Sigmoid colon (tissue), 7 donors: Measurements from ENCODE around the gene NHS. TPM values are rescaled to one million over a fixed set of nuclear protein-coding genes. Genes with fewer than 3 reads are reported as not detected.

Experiments used
- DNase-seq: peaks from one replicate; pipeline ENCODE4 v3.0.0-alpha.2; 2019
- H3K27ac ChIP-seq, 4 donors: fragments of 200-600 bp; sonication (generic); one replicate each; pipeline ENCODE4 v1.5.1; 2016 to 2019; ENCODE audit warnings: mild to moderate bottlenecking in 1 of 4
- H3K27me3 ChIP-seq, 3 donors: fragments of 200-600 bp; sonication (generic); one replicate each; pipeline ENCODE4 v1.5.1; 2019; ENCODE audit warnings: mild to moderate bottlenecking in 1 of 3
- H3K36me3 ChIP-seq, 4 donors: fragments of 200-600 bp; sonication (generic); one replicate each; pipeline ENCODE4 v1.5.1; 2016 to 2019
- H3K4me1 ChIP-seq, 4 donors: fragments of 200-600 bp; sonication (generic); one replicate each; pipeline ENCODE4 v1.5.1; 2017 to 2019
- H3K4me3 ChIP-seq, 4 donors: fragments of 200-600 bp; sonication (generic); one replicate each; pipeline ENCODE4 v1.5.1; 2017 to 2019; ENCODE audit warnings: mild to moderate bottlenecking in 2 of 4, moderate library complexity in 1 of 4
- H3K9me3 ChIP-seq, 4 donors: fragments of 200-600 bp in 3 of 4; sonication (generic) in 3 of 4; one replicate each; pipeline versions ENCODE4 v1.5.1 to v1.6.1; 2013 to 2019
- CTCF ChIP-seq, 4 experiments: fragments of 450-650 bp in 3 of 4; fragments of 200-600 bp in 1 of 4; IDR thresholded peaks; one replicate each; pipeline ENCODE4 v1.5.1; 2016 to 2019; ENCODE audit warnings: antibody characterized with exemption in 4 of 4, mild to moderate bottlenecking in 3 of 4, moderate library complexity in 2 of 4
- EP300 ChIP-seq, 4 donors: sonication (generic); formaldehyde crosslinking; IDR thresholded peaks; one replicate each; pipeline ENCODE4 v1.6.1; 2017; ENCODE audit warnings: antibody characterized with exemption in 4 of 4
- POLR2A ChIP-seq, 2 donors: fragments of 450-650 bp; IDR thresholded peaks; one replicate each; pipeline ENCODE4 v1.6.1; 2016; ENCODE audit warnings: antibody characterized with exemption in 2 of 2, mild to moderate bottlenecking in 2 of 2, moderate library complexity in 2 of 2
- POLR2AphosphoS5 ChIP-seq, 4 donors: sonication (generic); formaldehyde crosslinking; IDR thresholded peaks; one replicate each; pipeline ENCODE4 v1.6.1; 2017; ENCODE audit warnings: antibody characterized with exemption in 4 of 4
- WGBS, 2 donors: extraction: QIAGEN DNeasy Blood & Tissue Kit; methylation state at CpG; one replicate each; pipeline ENCODE4 v1.1.7; 2013; 5-methylcytosine and 5-hydroxymethylcytosine counted together
- intact Hi-C: fragments of 100-400 bp; cut with DNase I; formaldehyde crosslinking; loops from one replicate; pipeline ENCODE4 v1.15.1; 2023
- polyA plus RNA-seq, 3 donors: library from polyadenylated mRNA; stranded (reverse); fragments of 200-250 nt; gene quantifications; one replicate each; pipeline ENCODE4 v1.2.3, GENCODE V29; 2013
- total RNA-seq, 4 donors: library from RNA; depleted of rRNA; stranded (reverse); fragments of >200 nt; gene quantifications; one replicate each; pipeline ENCODE4 v1.1.0, GENCODE V29; 2016
- donor health status: healthy with polysubstance abuse.
- donor health status: Bipolar disorder and iron deficiency.
- donor health status: healthy.

The NHS gene
- total and polyA plus RNA-seq, 7 donors: under 0.01 to 22.7 (median 9.3) TPM

- no peak for DNase-seq
- 68 to 86% methylated on average over 1 of the region's 1 CpG for WGBS, 2 donors
- H3K4me3 ChIP-seq: no peak overlapping the region
- no peaks in the 10 kb centered on the region for H3K36me3 ChIP-seq
- TF ChIP-seq POLR2A (IDR thresholded peaks at IDR 0.05) (no peak), CTCF (IDR thresholded peaks at IDR 0.05) (no peak), POLR2AphosphoS5 (IDR thresholded peaks at IDR 0.05) (no peak), EP300 (IDR thresholded peaks at IDR 0.05) (no peak)
- H3K4me1 ChIP-seq: no peaks in the 10 kb centered on the region
- H3K9me3 ChIP-seq: no peaks in the 10 kb centered on the region
- no peak overlapping the region for H3K27ac ChIP-seq
- no peaks in the 10 kb centered on the region for H3K27me3 ChIP-seq
- intact Hi-C loops: no loop called here
These were observed 20.2 kb downstream of the NHS start for GRCh38 chrX:17395154-17395553.

- TF ChIP-seq CTCF (IDR thresholded peaks at IDR 0.05): no peak
- TF ChIP-seq POLR2A (IDR thresholded peaks at IDR 0.05): no peak
- no peak for TF ChIP-seq EP300 (IDR thresholded peaks at IDR 0.05)
- TF ChIP-seq POLR2AphosphoS5 (IDR thresholded peaks at IDR 0.05): no peak
- no peaks in the 10 kb centered on the region for H3K9me3 ChIP-seq
- H3K36me3 ChIP-seq: no peaks in the 10 kb centered on the region
- intact Hi-C loops: no loop called here
- H3K4me3 ChIP-seq: no peak overlapping the region
- H3K27ac ChIP-seq: no peak overlapping the region
- WGBS, 2 donors: 85 to 93% methylated on average over 2 of the region's 2 CpGs
- no peaks in the 10 kb centered on the region for H3K4me1 ChIP-seq
- no peaks in the 10 kb centered on the region for H3K27me3 ChIP-seq
- DNase-seq: no peak
These were observed 22.1 kb downstream of the NHS start for GRCh38 chrX:17397074-17397473.

GRCh38 chrX:17403189-17403691 is 28.2 kb downstream of the NHS start:
- DNase-seq: no peak
- TF ChIP-seq EP300 (IDR thresholded peaks at IDR 0.05) (no peak), POLR2A (IDR thresholded peaks at IDR 0.05) (no peak), CTCF (IDR thresholded peaks at IDR 0.05) (no peak), POLR2AphosphoS5 (IDR thresholded peaks at IDR 0.05) (no peak)
- Histone ChIP-seq H3K4me1 (peaks cover 0 to 10% (median 2%) of the 10 kb centered on the region in 4 donors), H3K36me3 (no peaks in the 10 kb centered on the region), H3K27ac (peak overlapping the region in 3 of 4 donors; percentile 20 to 52 (median 22)), H3K9me3 (no peaks in the 10 kb centered on the region), H3K27me3 (no peaks in the 10 kb centered on the region), H3K4me3 (no peak overlapping the region)
- 73 to 76% methylated on average over 2 of the region's 2 CpGs for WGBS, 2 donors
- intact Hi-C loops: loop anchor here (10.0 kb wide), 1 partner anchor 52 kb away; no protein-coding TSS in a partner anchor

GRCh38 chrX:17403972-17404371 is 29.0 kb downstream of the NHS start:
- TF ChIP-seq EP300 (IDR thresholded peaks at IDR 0.05) (no peak), CTCF (IDR thresholded peaks at IDR 0.05) (no peak), POLR2AphosphoS5 (IDR thresholded peaks at IDR 0.05) (no peak), POLR2A (IDR thresholded peaks at IDR 0.05) (no peak)
- DNase-seq: no peak
- Histone ChIP-seq H3K27me3 (no peaks in the 10 kb centered on the region), H3K4me3 (no peak overlapping the region), H3K9me3 (no peaks in the 10 kb centered on the region), H3K4me1 (peaks cover 0 to 10% (median 2%) of the 10 kb centered on the region in 4 donors), H3K27ac (peak overlapping the region in 3 of 4 donors; percentile 20 to 52 (median 22)), H3K36me3 (no peaks in the 10 kb centered on the region)
- intact Hi-C loops: loop anchor here (10.0 kb wide), 1 partner anchor 51 kb away; no protein-coding TSS in a partner anchor
- 86 to 92% methylated on average over 3 of the region's 3 CpGs for WGBS, 2 donors
